Endothelial cell of umbilical vein (primary cell): ENCODE measurements around the gene LTO1. TPM values are rescaled to one million over a fixed set of nuclear protein-coding genes. Genes with fewer than 3 reads are reported as not detected.
A peak's percentile ranks its signal among the peaks of the same experiment; 100 is the strongest.

Experiments
- BruUV-seq: library from RNA; stranded (reverse); fragments of 400-500 nt; replicated peaks from 2 replicates; lab custom pipeline; 2021; lab: Mats Ljungman, UMichigan
- CTCF ChIA-PET: fragments of 300-600, 350-600 bp; sonication (Branson Sonifier 250); formaldehyde crosslinking; loops from one replicate; lab custom pipeline; 2021; ENCODE audit warnings: antibody characterized with exemption, inconsistent platforms; lab: Charles Lee
- POLR2A ChIA-PET: fragments of 300-600, 350-600 bp; sonication (Branson Sonifier 250); formaldehyde crosslinking; loops from one replicate; lab custom pipeline; 2021; ENCODE audit warnings: antibody characterized with exemption, inconsistent platforms; lab: Charles Lee
- DNase-seq: peaks from one replicate; pipeline ENCODE4 v3.0.0-alpha.2; 2011; ENCODE audit warnings: low read depth, low spot score
- FAIRE-seq: peaks from 2 replicates; lab custom pipeline; 2011; peaks lifted over from hg19 to GRCh38; lab: Jason Lieb, UNC
- H2AFZ ChIP-seq: 2 replicates; pipeline ENCODE4 v1.6.0; 2012; ENCODE audit warnings: low read depth, low read length, control low read depth, inconsistent platforms
- H3K27ac ChIP-seq: 2 replicates; pipeline ENCODE4 v1.5.1; 2011; ENCODE audit warnings: low read depth, mild to moderate bottlenecking, control low read depth, low read length, moderate library complexity; ENCODE audit not compliant: insufficient read depth
- H3K27me3 ChIP-seq, 2 experiments: 2 replicates each; pipeline versions ENCODE4 v1.6.0 to v1.6.1; 2011; ENCODE audit warnings: low read length in 2 of 2, mixed read lengths in 1 of 2; ENCODE audit not compliant: control insufficient read depth in 2 of 2, insufficient read depth in 2 of 2
- H3K36me3 ChIP-seq, 2 experiments: 2 replicates in 1 of 2; 3 replicates in 1 of 2; pipeline ENCODE4 v1.5.1; 2011; ENCODE audit warnings: low read length in 2 of 2, mild to moderate bottlenecking in 1 of 2, moderate library complexity in 1 of 2; ENCODE audit not compliant: control insufficient read depth in 2 of 2, insufficient read depth in 2 of 2; ENCODE audit errors: extremely low read depth in 1 of 2
- H3K4me1 ChIP-seq: 3 replicates; pipeline ENCODE4 v1.5.1; 2011; ENCODE audit warnings: mild to moderate bottlenecking, low read length; ENCODE audit not compliant: control insufficient read depth, insufficient read depth; ENCODE audit errors: extremely low read depth
- H3K4me2 ChIP-seq: 2 replicates; pipeline ENCODE4 v1.6.1; 2011; ENCODE audit warnings: low read length, control low read depth, mixed read lengths; ENCODE audit not compliant: insufficient read depth
- H3K4me3 ChIP-seq, 3 experiments: fragments of 200-600 bp in 1 of 3; sonication (generic), shearing (Covaris generic) in 1 of 3; replicated peaks in 1 of 3; 2 replicates each; pipeline ENCODE4 v1.5.1; 2011 to 2016; ENCODE audit warnings: control low read depth in 3 of 3, low read length in 3 of 3, mild to moderate bottlenecking in 2 of 3, inconsistent platforms in 1 of 3, low read depth in 1 of 3, moderate library complexity in 1 of 3; ENCODE audit not compliant: insufficient read depth in 1 of 3
- H3K79me2 ChIP-seq: 2 replicates; pipeline ENCODE4 v1.6.0; 2012; ENCODE audit warnings: low read length, inconsistent platforms; ENCODE audit not compliant: control insufficient read depth, insufficient read depth
- H3K9ac ChIP-seq: replicated peaks from 2 replicates; pipeline ENCODE3; 2011; ENCODE audit warnings: low read length, control low read depth; ENCODE audit not compliant: insufficient read depth; ENCODE audit errors: extremely low read depth
- H3K9me1 ChIP-seq: replicated peaks from 3 replicates; pipeline ENCODE4 v1.6.0; 2011; ENCODE audit warnings: mild to moderate bottlenecking, low read length; ENCODE audit not compliant: control insufficient read depth, insufficient read depth; ENCODE audit errors: extremely low read depth
- H3K9me3 ChIP-seq: replicated peaks from 2 replicates; pipeline ENCODE4 v1.5.1; 2012; ENCODE audit warnings: low read length, inconsistent platforms; ENCODE audit not compliant: control insufficient read depth, insufficient read depth
- H4K20me1 ChIP-seq: replicated peaks from 2 replicates; pipeline ENCODE3; 2011; ENCODE audit warnings: mild to moderate bottlenecking, low read length; ENCODE audit not compliant: control insufficient read depth, insufficient read depth; ENCODE audit errors: extremely low read depth
- CTCF ChIP-seq, 2 donors: IDR thresholded peaks; 1 replicate in 1 of 2; 2 replicates in 1 of 2; pipeline ENCODE4 v1.5.1; 2011; ENCODE audit warnings: low read length in 2 of 2, mild to moderate bottlenecking in 2 of 2, moderate library complexity in 2 of 2, control low read depth in 1 of 2, inconsistent platforms in 1 of 2, low read depth in 1 of 2; ENCODE audit not compliant: insufficient read depth in 1 of 2; ENCODE audit errors: extremely low read depth in 1 of 2
- GATA2 ChIP-seq: IDR thresholded peaks from 2 replicates; pipeline ENCODE4 v1.7.0; 2011; ENCODE audit warnings: low read depth, mild to moderate bottlenecking, moderate library complexity, mixed read lengths, low read length; ENCODE audit not compliant: insufficient read length, insufficient read depth
- MAX ChIP-seq: IDR thresholded peaks from 2 replicates; pipeline ENCODE4 v1.6.1; 2011; ENCODE audit not compliant: insufficient read depth, insufficient read length
- dilution Hi-C: fragments of 300-500 bp; cut with MboI; formaldehyde crosslinking; loops from one replicate; pipeline ENCODE4 v1.15.0; 2019; ENCODE audit warnings: low sequenced_read_pairs; ENCODE audit not compliant: extremely low pct_ligation_motif_present
- intact Hi-C: fragments of 100-400 bp; cut with micrococcal nuclease; formaldehyde crosslinking; loops from one replicate; pipeline ENCODE4 v1.10.0; 2022
- polyA plus RNA-seq, 4 experiments: library from polyadenylated mRNA; depleted of rRNA in 3 of 4; stranded (reverse) in 3 of 4; unstranded in 1 of 4; fragments of >200 nt; gene quantifications; 2 replicates each; pipeline versions ENCODE4 v1.2.1 to v1.2.3, GENCODE V29; 2011 to 2012; ENCODE audit warnings: missing spikeins in 1 of 4
- total RNA-seq: library from RNA; stranded (reverse); gene quantifications from 2 replicates; pipeline ENCODE4 v1.2.3, GENCODE V29; 2021

The LTO1 gene
- total and polyA plus RNA-seq, 2 donors (not counting 3 experiments of a cell fraction or from before 2014, with no cell fraction given): 26.8 to 30.9 TPM

GRCh38 chr11:69662806-69663205 lies 12.3 kb downstream of the LTO1 start:
- Histone ChIP-seq H3K9me1 (no peaks in the 10 kb centered on the region), H4K20me1 (no peaks in the 10 kb centered on the region), H3K79me2 (no peaks in the 10 kb centered on the region), H3K27me3 (no peaks in the 10 kb centered on the region), H3K9me3 (no peaks in the 10 kb centered on the region), H2AFZ (no peak overlapping the region), H3K27ac (no peak overlapping the region), H3K9ac (no peak overlapping the region), H3K4me2 (no peak overlapping the region), H3K4me3 (no peak overlapping the region), H3K36me3 (peaks cover 2 to 17% of the 10 kb centered on the region in 2 experiments), H3K4me1 (peaks cover 2% of the 10 kb centered on the region)
- intact Hi-C loops: no loop called here
- ChIA-PET CTCF (interaction anchor here (1.1 kb wide), 1 partner anchor 561 kb away, joined by 4 read pairs; no protein-coding TSS in a partner anchor), POLR2A (no interaction called here)
- dilution Hi-C loops: loop anchor here (25.0 kb wide), 1 partner anchor 551 kb away; no protein-coding TSS in a partner anchor
- no peak for TF ChIP-seq GATA2
- TF ChIP-seq CTCF (IDR thresholded peaks at IDR 0.05; ENCODE audit: extremely low read depth in 1 of 2, insufficient read depth in 1 of 2, low read depth in 1 of 2, low read length in 2 of 2): no peak
- DNase-seq (no peak), FAIRE-seq (no peak)
- BruUV-seq: no TSS peak

- no peak for FAIRE-seq
- Histone ChIP-seq H3K4me2 (no peak overlapping the region), H4K20me1 (no peaks in the 10 kb centered on the region), H3K4me1 (peaks cover 3% of the 10 kb centered on the region), H3K27ac (no peak overlapping the region), H3K4me3 (no peak overlapping the region), H3K9me1 (no peaks in the 10 kb centered on the region), H3K27me3 (no peaks in the 10 kb centered on the region), H3K36me3 (peaks cover 2 to 16% of the 10 kb centered on the region in 2 experiments), H3K9ac (no peak overlapping the region), H2AFZ (no peak overlapping the region), H3K79me2 (no peaks in the 10 kb centered on the region), H3K9me3 (no peaks in the 10 kb centered on the region)
- intact Hi-C loops (no loop called here), dilution Hi-C loops (loop anchor here (25.0 kb wide), 1 partner anchor 550 kb away; no protein-coding TSS in a partner anchor)
- CTCF ChIA-PET: interaction anchor here (1.1 to 1.8 kb wide), 3 partner anchors 8 to 560 kb away, joined by 4 to 9 read pairs (median 4); no protein-coding TSS in a partner anchor
- no TSS peak for BruUV-seq
- POLR2A ChIA-PET: no interaction called here
- TF ChIP-seq MAX: no peak
- peak in 1 of 2 donors; percentile 4 for TF ChIP-seq CTCF (IDR thresholded peaks at IDR 0.05; ENCODE audit: extremely low read depth in 1 of 2, insufficient read depth in 1 of 2, low read depth in 1 of 2, low read length in 2 of 2)
- no peak for DNase-seq
These were observed 13.0 kb downstream of the LTO1 start for GRCh38 chr11:69662021-69662698.
